ACHN (cell line): ENCODE measurements around the gene FSD1.

Source experiments
- DNase-seq: peaks from one replicate; pipeline ENCODE4 v3.0.0-alpha.2; 2015
- in situ Hi-C: cut with HindIII; loops from 2 replicates; pipeline ENCODE4 v1.10.0; 2017; ENCODE audit warnings: low sequenced_read_pairs, low pct_ligation_motif_present, low pct_unique_long_range_greater_than_20kb

Gene FSD1

DNA sequence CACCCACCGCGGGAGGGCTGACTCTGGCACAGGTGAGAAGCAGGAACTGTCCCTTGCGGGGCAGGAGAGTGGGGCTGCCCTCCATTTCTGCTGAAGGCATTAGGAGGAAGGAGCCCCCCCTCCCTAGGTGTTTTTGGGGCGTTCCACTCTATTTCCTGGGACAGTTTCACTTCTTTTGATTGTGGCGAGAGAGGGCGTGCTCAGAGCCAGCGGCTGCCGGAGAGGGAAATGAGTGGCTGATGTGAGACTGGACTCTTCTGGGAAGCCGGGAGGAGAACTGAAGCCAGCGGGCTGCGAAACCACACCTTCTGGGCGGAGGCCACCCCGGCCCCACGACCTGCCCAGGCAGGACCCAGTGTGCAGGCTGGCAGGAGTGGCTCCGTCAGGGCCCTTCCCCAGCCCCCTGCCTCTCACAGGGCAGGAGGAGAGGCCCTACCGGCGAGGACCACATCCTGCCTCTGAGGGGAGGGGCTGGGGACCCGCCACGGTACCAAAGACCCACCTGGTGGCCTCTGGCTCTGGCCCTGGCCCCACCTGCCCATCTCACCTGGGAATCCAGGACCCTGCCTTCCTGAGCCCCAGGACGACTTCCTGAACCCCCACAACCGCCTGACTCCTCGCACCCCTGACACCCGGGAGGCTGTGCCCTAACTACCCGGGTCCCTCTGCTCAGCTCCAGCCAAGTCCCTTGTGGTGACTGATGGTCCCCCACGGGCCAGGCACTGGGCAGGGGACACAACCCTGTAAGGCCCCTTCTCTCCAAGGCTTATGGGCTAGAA, 64.9 kb downstream of the FSD1 start:
- in situ Hi-C loops, result no loop called here
- peak; percentile 75 for DNase-seq

DNA sequence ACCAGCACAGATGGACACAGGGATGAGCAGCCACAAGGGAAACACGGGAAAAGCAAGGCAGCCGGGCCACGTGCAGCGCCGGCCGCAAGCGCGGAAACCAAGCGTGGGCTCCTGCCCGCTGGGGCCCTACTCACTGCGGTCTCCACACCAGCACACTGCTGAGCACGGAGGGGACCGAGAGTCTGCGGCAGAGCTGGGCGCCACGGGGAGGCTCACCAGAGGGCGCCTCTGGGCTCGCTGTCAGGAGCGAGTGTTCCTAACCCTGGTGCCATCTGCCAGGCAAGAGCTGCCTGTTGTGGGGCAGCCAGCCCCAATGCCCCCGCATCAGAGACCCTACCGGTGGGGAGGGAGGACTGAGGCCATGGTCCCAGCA, 65.5 kb downstream of the FSD1 start:
- DNase-seq, result no peak
- in situ Hi-C loops, result no loop called here

DNA sequence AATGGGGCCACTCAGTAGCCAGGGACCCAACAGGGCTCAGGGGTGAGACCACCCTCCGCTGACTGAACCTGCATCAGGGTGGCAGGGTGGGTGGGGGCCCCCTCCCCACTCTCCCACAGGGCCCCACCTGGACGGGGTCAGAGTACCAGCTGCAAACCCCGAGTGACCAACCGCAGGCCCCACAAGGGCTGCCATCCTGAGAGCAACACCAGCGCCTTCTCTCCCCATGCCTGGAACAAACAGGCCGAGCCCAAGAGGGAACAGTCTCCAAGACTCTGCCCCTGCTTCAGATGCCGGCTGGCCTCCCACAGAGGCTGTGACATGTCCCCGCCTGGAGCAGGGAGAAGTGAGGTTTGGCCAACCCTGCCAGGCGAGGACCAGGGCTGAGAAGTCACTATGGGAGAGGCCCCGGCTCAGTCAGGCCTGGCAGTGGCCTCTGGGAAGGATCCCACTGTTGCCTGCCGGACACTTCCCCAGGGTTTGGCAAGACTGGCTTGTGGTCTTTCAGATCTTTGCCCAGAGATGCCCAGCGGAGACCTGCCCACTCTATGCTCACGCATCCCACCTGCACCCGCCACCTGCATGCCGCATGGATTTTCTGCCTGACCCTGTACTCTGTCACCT, 66.1 kb downstream of the FSD1 start:
- in situ Hi-C loops, result no loop called here
- DNase-seq, result no peak

DNA sequence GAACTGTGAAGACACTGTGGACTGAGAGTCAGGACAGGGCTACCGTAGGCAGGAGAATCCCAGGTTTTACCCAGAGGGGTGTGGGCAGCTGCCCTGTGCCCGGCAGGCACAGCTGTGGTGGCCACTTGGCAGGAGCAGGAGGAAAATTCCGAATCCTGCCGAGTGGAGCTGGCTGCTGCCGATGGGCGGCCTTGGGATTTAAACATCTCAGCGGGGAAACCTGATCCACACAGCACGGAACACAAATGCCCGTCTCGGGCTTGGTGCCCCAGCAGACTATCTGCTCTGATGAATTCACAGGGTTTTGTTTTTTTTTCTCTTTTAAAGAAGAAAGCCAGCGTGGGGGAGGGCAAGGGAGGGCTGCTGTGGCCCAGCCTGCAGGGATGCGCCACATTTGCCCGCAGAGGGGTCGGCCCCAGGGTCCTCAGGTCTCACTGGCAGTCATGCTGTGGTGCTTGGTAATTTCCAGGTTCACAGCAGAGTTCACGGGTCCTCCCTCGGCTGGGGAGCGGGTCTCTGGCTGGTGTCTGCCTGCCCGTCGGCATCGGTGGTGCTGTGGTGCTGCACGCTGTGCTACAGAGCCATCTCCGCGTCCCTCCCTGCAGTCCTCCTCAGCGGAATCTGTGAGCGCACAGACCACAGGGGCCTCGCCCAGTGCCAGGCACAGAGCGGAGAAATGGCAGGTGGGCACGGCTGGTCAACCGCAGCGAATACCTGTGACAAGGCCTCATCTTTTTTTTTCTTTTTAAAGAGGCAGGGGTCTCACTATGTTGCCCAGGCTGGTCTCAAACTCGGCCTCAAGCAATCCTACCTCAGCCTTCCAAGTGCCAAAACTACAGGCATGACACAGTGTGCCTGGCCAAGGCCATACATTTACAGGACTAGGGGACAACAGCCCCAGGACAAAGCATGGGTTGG, 67.1 kb downstream of the FSD1 start:
- DNase-seq, result no peak
- in situ Hi-C loops, result no loop called here

DNA sequence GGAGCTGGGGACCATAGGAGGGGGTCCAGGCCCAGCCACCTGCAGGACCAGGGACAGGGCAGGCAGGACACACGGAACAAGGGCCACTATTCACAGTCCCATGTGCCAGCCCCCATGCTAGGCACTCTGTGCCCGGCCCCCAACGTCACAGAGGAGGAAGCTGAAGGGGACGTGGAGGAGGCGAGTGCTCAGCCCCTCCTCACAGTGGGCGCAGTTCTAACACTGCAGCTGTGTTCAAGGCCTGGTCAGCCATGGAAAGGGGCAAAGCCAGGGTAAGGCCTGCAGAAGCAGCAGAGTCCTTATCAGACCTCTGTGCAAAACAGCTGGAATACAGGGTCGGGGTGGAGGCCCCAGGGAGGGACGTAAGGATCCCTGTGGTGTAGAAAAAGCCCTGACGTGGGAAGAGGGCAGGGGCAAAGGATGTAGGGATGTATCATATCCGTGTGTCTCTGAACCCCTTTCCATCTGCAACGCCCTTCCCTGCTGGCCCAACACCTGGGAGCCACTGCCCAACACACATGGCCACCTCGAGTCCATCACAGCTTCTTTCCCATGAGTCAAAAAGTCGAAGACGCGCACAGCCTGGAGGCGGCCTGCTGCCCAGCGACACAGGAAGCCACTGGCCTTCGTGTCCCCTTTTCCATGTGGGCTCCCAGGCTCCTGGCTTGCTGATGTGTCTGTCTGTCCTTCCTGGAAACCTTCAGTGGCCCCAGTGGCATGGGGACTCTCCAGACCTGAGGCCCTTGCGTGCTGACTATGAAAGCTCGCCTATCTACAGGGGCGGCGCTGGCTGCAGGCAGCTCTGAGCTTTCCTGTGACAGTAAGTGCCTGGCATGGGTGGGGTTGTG, 68.0 kb downstream of the FSD1 start:
- no peak for DNase-seq
- in situ Hi-C loops, result no loop called here

DNA sequence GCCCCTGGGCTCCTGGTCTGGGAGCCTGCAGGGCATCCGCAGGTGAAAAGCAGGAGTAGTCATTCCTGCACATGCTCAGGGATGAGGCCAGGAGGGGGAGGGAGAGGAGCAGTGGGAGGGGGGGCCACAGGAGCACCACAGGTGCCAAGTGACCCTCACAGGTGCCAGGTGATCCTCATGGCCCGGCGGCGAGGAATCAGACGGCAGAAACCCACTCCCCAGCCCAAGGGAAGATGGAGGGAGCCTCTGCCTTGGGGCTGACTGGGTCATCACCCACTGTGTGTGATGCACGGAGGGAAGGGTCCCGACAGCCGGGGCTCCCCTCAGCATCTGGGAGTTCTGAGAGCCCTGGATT, 68.6 kb downstream of the FSD1 start:
- DNase-seq, result no peak
- in situ Hi-C loops, result no loop called here
